H1 (cell line): ENCODE data around the gene MOCS3. TPM values are rescaled to one million over a fixed set of nuclear protein-coding genes. Genes with fewer than 3 reads are reported as not detected.
A peak's percentile ranks its signal among the peaks of the same experiment; 100 is the strongest.

Source experiments
- CTCF ChIA-PET: fragments of 300-600 bp; sonication (Branson Sonifier 250); formaldehyde crosslinking; loops from one replicate; lab custom pipeline; 2021; ENCODE audit not compliant: partially characterized antibody; lab: Charles Lee
- POLR2A ChIA-PET: fragments of 300-600 bp; sonication (Branson Sonifier 250); formaldehyde crosslinking; loops from one replicate; lab custom pipeline; 2021; ENCODE audit warnings: inconsistent platforms; ENCODE audit not compliant: partially characterized antibody; lab: Charles Lee
- DNase-seq, 2 experiments: peaks; one replicate each; pipeline versions ENCODE4 v3.0.0 to v3.0.0-alpha.2; 2010 to 2022; ENCODE audit warnings: low spot score in 2 of 2, low read depth in 1 of 2, mixed read lengths in 1 of 2
- FAIRE-seq: peaks from 2 replicates; lab custom pipeline; 2011; peaks lifted over from hg19 to GRCh38; lab: Jason Lieb, UNC
- H2AFZ ChIP-seq: 2 replicates; pipeline ENCODE4 v1.8.1; 2012; ENCODE audit warnings: low read length, inconsistent platforms
- H2AK5ac ChIP-seq: 2 replicates; pipeline ENCODE4 v1.6.1; 2013; ENCODE audit warnings: low read depth, low read length
- H2BK120ac ChIP-seq: replicated peaks from 2 replicates; pipeline ENCODE3; 2013; ENCODE audit warnings: low read depth, low read length, inconsistent platforms
- H2BK12ac ChIP-seq: 2 replicates; pipeline ENCODE4 v1.6.1; 2013; ENCODE audit warnings: low read depth, low read length
- H2BK15ac ChIP-seq: 2 replicates; pipeline ENCODE4 v1.6.1; 2013; ENCODE audit warnings: low read length
- H2BK20ac ChIP-seq: 2 replicates; pipeline ENCODE4 v1.6.1; 2013; ENCODE audit warnings: low read length
- H2BK5ac ChIP-seq: 2 replicates; pipeline ENCODE4 v1.6.1; 2013; ENCODE audit warnings: low read depth, low read length
- H3K14ac ChIP-seq: 2 replicates; pipeline ENCODE4 v1.6.1; 2013; ENCODE audit warnings: inconsistent platforms; ENCODE audit not compliant: insufficient read length
- H3K18ac ChIP-seq: 2 replicates; pipeline ENCODE4 v1.6.1; 2013; ENCODE audit warnings: low read length; ENCODE audit errors: extremely low read depth
- H3K23ac ChIP-seq: 2 replicates; pipeline ENCODE4 v1.6.1; 2013; ENCODE audit warnings: inconsistent platforms; ENCODE audit not compliant: insufficient read length
- H3K23me2 ChIP-seq: 2 replicates; pipeline ENCODE4 v1.6.1; 2013; ENCODE audit warnings: low read depth, low read length
- H3K27ac ChIP-seq: 2 replicates; pipeline ENCODE4 v1.6.1; 2011; ENCODE audit warnings: low read depth, low read length, inconsistent platforms
- H3K27me3 ChIP-seq, 4 experiments: replicated peaks in 1 of 4; 1 replicate in 1 of 4; 2 replicates in 3 of 4; pipeline versions ENCODE4 v1.6.1 to v1.8.1; 2011 to 2013; ENCODE audit warnings: low read length in 3 of 4, mild to moderate bottlenecking in 3 of 4, inconsistent platforms in 2 of 4, mixed read lengths in 2 of 4, moderate library complexity in 1 of 4; ENCODE audit not compliant: control insufficient read depth in 3 of 4, insufficient read depth in 3 of 4; ENCODE audit errors: extremely low read depth in 1 of 4
- H3K36me3 ChIP-seq, 4 experiments: 2 replicates each; pipeline versions ENCODE4 v1.6.1 to v1.8.1; 2011 to 2013; ENCODE audit warnings: mild to moderate bottlenecking in 4 of 4, low read length in 3 of 4, moderate library complexity in 2 of 4, control low read depth in 1 of 4, inconsistent platforms in 1 of 4; ENCODE audit not compliant: insufficient read depth in 4 of 4, control insufficient read depth in 2 of 4
- H3K4ac ChIP-seq: replicated peaks from 2 replicates; pipeline ENCODE3; 2013; ENCODE audit warnings: low read length, low read depth, mixed read lengths, inconsistent platforms; ENCODE audit not compliant: insufficient read length
- H3K4me1 ChIP-seq, 4 experiments: replicated peaks in 1 of 4; 1 replicate in 1 of 4; 2 replicates in 3 of 4; pipeline versions ENCODE4 v1.6.1 to v1.8.1; 2011 to 2013; ENCODE audit warnings: low read length in 3 of 4, inconsistent platforms in 2 of 4, mixed read lengths in 1 of 4; ENCODE audit not compliant: insufficient read depth in 4 of 4, control insufficient read depth in 3 of 4
- H3K4me2 ChIP-seq, 2 experiments: 2 replicates each; pipeline versions ENCODE4 v1.6.1 to v1.8.1; 2011 to 2013; ENCODE audit warnings: low read depth in 2 of 2, low read length in 2 of 2, control low read depth in 1 of 2, inconsistent platforms in 1 of 2, mild to moderate bottlenecking in 1 of 2; ENCODE audit not compliant: insufficient read depth in 1 of 2
- H3K4me3 ChIP-seq, 4 experiments: fragments of 200-600, 300-600 bp in 1 of 4; sonication (generic), shearing (Covaris generic), sonication (Bioruptor Twin) in 1 of 4; 2 replicates each; pipeline versions ENCODE4 v1.5.1 to v1.8.1; 2011 to 2016; ENCODE audit warnings: low read length in 4 of 4, low read depth in 3 of 4, control low read depth in 2 of 4, inconsistent platforms in 2 of 4, mild to moderate bottlenecking in 2 of 4, mixed read lengths in 1 of 4, moderate library complexity in 1 of 4; ENCODE audit not compliant: insufficient read depth in 2 of 4; ENCODE audit errors: extremely low read depth in 1 of 4
- H3K56ac ChIP-seq: replicated peaks from 2 replicates; pipeline ENCODE3; 2013; ENCODE audit warnings: low read depth, mild to moderate bottlenecking, mixed read lengths, low read length, inconsistent platforms; ENCODE audit not compliant: insufficient read length
- H3K79me1 ChIP-seq: 2 replicates; pipeline ENCODE4 v1.6.1; 2013; ENCODE audit warnings: low read depth, low read length, control low read depth
- H3K79me2 ChIP-seq, 2 experiments: 2 replicates each; pipeline versions ENCODE4 v1.6.1 to v1.8.1; 2012 to 2013; ENCODE audit warnings: low read length in 2 of 2, mild to moderate bottlenecking in 2 of 2, inconsistent platforms in 1 of 2; ENCODE audit not compliant: insufficient read depth in 2 of 2, control insufficient read depth in 1 of 2
- H3K9ac ChIP-seq, 4 experiments: replicated peaks in 1 of 4; 1 replicate in 1 of 4; 2 replicates in 3 of 4; pipeline versions ENCODE4 v1.6.1 to v1.8.1; 2011 to 2013; ENCODE audit warnings: low read depth in 3 of 4, low read length in 3 of 4, control low read depth in 2 of 4, mild to moderate bottlenecking in 2 of 4, moderate library complexity in 2 of 4, inconsistent platforms in 1 of 4; ENCODE audit errors: extremely low read depth in 1 of 4
- H3K9me3 ChIP-seq, 2 experiments: 2 replicates each; pipeline versions ENCODE4 v1.6.1 to v1.8.1; 2012 to 2013; ENCODE audit warnings: mild to moderate bottlenecking in 2 of 2, moderate library complexity in 2 of 2, control low read depth in 1 of 2, inconsistent platforms in 1 of 2, low read depth in 1 of 2, low read length in 1 of 2, mixed read lengths in 1 of 2; ENCODE audit not compliant: insufficient read depth in 2 of 2
- H4K20me1 ChIP-seq, 2 experiments: replicated peaks in 1 of 2; 2 replicates each; pipeline versions ENCODE3 to v1.8.1; 2011 to 2013; ENCODE audit warnings: inconsistent platforms in 2 of 2, low read length in 2 of 2, mild to moderate bottlenecking in 1 of 2; ENCODE audit not compliant: insufficient read depth in 2 of 2, control insufficient read depth in 1 of 2
- H4K5ac ChIP-seq: 2 replicates; pipeline ENCODE4 v1.6.1; 2013; ENCODE audit warnings: low read length, low read depth, mixed read lengths, inconsistent platforms; ENCODE audit not compliant: insufficient read length
- H4K8ac ChIP-seq: 2 replicates; pipeline ENCODE4 v1.8.0; 2013; ENCODE audit warnings: mild to moderate bottlenecking, moderate library complexity, low read length, inconsistent platforms; ENCODE audit not compliant: insufficient read depth; ENCODE audit errors: extremely low read depth
- H4K91ac ChIP-seq: replicated peaks from 2 replicates; pipeline ENCODE3; 2013; ENCODE audit warnings: low read length, mixed read lengths, inconsistent platforms; ENCODE audit not compliant: insufficient read length
- CBX8 ChIP-seq: fragments of 300-800, 300-1000 bp; sonication (generic); IDR thresholded peaks from 2 replicates; pipeline ENCODE4 v1.7.1; 2016; ENCODE audit warnings: low read depth, low read length, borderline replicate concordance
- SAP30 ChIP-seq: fragments of 300-600 bp; sonication (generic); IDR thresholded peaks from 2 replicates; pipeline ENCODE4 v1.7.1; 2012; ENCODE audit warnings: low read length, moderate library complexity, mild to moderate bottlenecking, inconsistent platforms; ENCODE audit not compliant: insufficient read depth, insufficient replicate concordance
- TAF1 ChIP-seq: IDR thresholded peaks from 2 replicates; pipeline ENCODE4 v1.6.1; 2011; ENCODE audit warnings: mild to moderate bottlenecking, low read depth, low read length
- WGBS, 2 experiments: shearing (Covaris generic) in 1 of 2; methylation state at CpG; one replicate each; pipeline versions ENCODE4 v1.1.6 to v1.1.7; 2013 to 2015; ENCODE audit warnings: low lambda C conversion rate in 2 of 2, mixed read lengths in 2 of 2, inconsistent platforms in 1 of 2, low coverage in 1 of 2, missing lambda C conversion rate in 1 of 2; ENCODE audit not compliant: insufficient replicate concordance in 2 of 2, insufficient coverage in 1 of 2, insufficient read length in 1 of 2; ENCODE audit errors: extremely low coverage in 1 of 2, missing lambda C conversion rate in 1 of 2; 5-methylcytosine and 5-hydroxymethylcytosine counted together
- polyA plus RNA-seq, 7 experiments: library from polyadenylated mRNA; depleted of rRNA in 3 of 7; stranded (reverse) in 5 of 7; unstranded in 2 of 7; fragments of >200 nt in 5 of 7; fragments of 200-250 nt in 2 of 7; gene quantifications; 1 replicate in 5 of 7; 2 replicates in 1 of 7; 4 replicates in 1 of 7; pipeline versions ENCODE4 v1.2.1 to v1.2.3, GENCODE V29; 2011 to 2013; ENCODE audit warnings: missing spikeins in 2 of 7, mixed read lengths in 2 of 7
- total RNA-seq: library from RNA; stranded (reverse); fragmentation: NEBNext Ultra II Directional; extraction: Animal tissue kit (Norgen Biotek cat#: 25700); gene quantifications from 2 replicates; pipeline ENCODE4 v1.2.1, GENCODE V29; 2021

The MOCS3 gene
- total and polyA plus RNA-seq, 2 of the 8 experiments (the other 6 are each of a cell fraction or from before 2014, with no cell fraction given), result 6.2 to 6.3 TPM

GRCh38 chr20:50967586-50967985, 9.0 kb downstream of the MOCS3 start:
- 86% methylated on average over 7 of the region's 7 CpGs; no CpG with 5 or more reads in 1 of the 2 experiments for WGBS, 2 experiments
- TF ChIP-seq SAP30, result no peak
- TF ChIP-seq CBX8, result no peak
- TF ChIP-seq TAF1, result no peak
- Histone ChIP-seq H4K5ac (no peak overlapping the region), H3K4ac (no peak overlapping the region), H4K91ac (no peak overlapping the region), H4K20me1 (no peaks in the 10 kb centered on the region), H2BK15ac (no peak overlapping the region), H3K9me3 (no peaks in the 10 kb centered on the region), H4K8ac (no peak overlapping the region), H2BK5ac (no peak overlapping the region), H2BK120ac (no peak overlapping the region), H3K56ac (no peak overlapping the region), H3K4me2 (no peak overlapping the region), H3K27me3 (no peaks in the 10 kb centered on the region), H3K18ac (no peak overlapping the region), H2AFZ (no peak overlapping the region), H3K27ac (no peak overlapping the region), H3K79me1 (no peaks in the 10 kb centered on the region), H2AK5ac (no peak overlapping the region), H3K79me2 (no peaks in the 10 kb centered on the region), H2BK20ac (no peak overlapping the region), H3K14ac (no peak overlapping the region), H3K23ac (no peak overlapping the region), H3K36me3 (no peaks in the 10 kb centered on the region), H3K4me1 (peaks cover 0 to 2% (median 0%) of the 10 kb centered on the region in 4 experiments; a peak in 1 of 7 replicates), H3K23me2 (no peaks in the 10 kb centered on the region), H3K4me3 (no peak overlapping the region), H3K9ac (no peak overlapping the region), H2BK12ac (no peak overlapping the region)
- CTCF ChIA-PET, result interaction anchor here (0.5 to 1.9 kb wide), 3 partner anchors 14 to 139 kb away, joined by 3 to 9 read pairs (median 3); no protein-coding TSS in a partner anchor
- POLR2A ChIA-PET, result interaction anchor here (1.9 kb wide), 1 partner anchor 9 kb away, joined by 13 read pairs; the partner anchor contains the start of genes DPM1 and MOCS3
- DNase-seq, result peak in 1 of 2 experiments; percentile 14
- no peak for FAIRE-seq
